Breast epithelium (tissue), 4 donors: ENCODE data around the gene APOF. TPM values are rescaled to one million over a fixed set of nuclear protein-coding genes. Genes with fewer than 3 reads are reported as not detected.
"Not testable (repeated sequence)": the region's sequence is repeated elsewhere in the genome, so short reads cannot be mapped to it uniquely, and the experiment has no call there.

ENCODE experiments used
- DNase-seq, 2 donors: peaks; one replicate each; pipeline ENCODE4 v3.0.0-alpha.2; 2019; ENCODE audit warnings: low spot score in 2 of 2
- H3K27ac ChIP-seq, 2 donors: fragments of 200-600 bp; sonication (generic) in 1 of 2; one replicate each; pipeline ENCODE4 v1.5.1; 2016 to 2019; ENCODE audit warnings: mild to moderate bottlenecking in 1 of 2
- H3K27me3 ChIP-seq, 2 donors: fragments of 200-600 bp; sonication (generic) in 1 of 2; one replicate each; pipeline versions ENCODE4 v1.5.1 to v1.6.0; 2017 to 2019; ENCODE audit warnings: control low read depth in 1 of 2, mild to moderate bottlenecking in 1 of 2
- H3K36me3 ChIP-seq: fragments of 200-600 bp; one replicate; pipeline ENCODE4 v1.5.1; 2019
- H3K4me1 ChIP-seq, 2 donors: fragments of 200-600 bp; sonication (generic); one replicate each; pipeline ENCODE4 v1.5.1; 2016 to 2019; ENCODE audit warnings: control low read depth in 1 of 2
- H3K4me3 ChIP-seq, 3 donors: fragments of 200-600 bp; sonication (generic); 1 replicate in 2 of 3; 2 replicates in 1 of 3; pipeline ENCODE4 v1.5.1; 2016 to 2019; ENCODE audit warnings: mild to moderate bottlenecking in 3 of 3, moderate library complexity in 2 of 3
- H3K9me3 ChIP-seq, 2 donors: fragments of 200-600 bp; sonication (generic) in 1 of 2; one replicate each; pipeline ENCODE4 v1.5.1; 2016 to 2019; ENCODE audit warnings: control low read depth in 1 of 2
- CTCF ChIP-seq, 3 donors: fragments of 450-650 bp; IDR thresholded peaks; one replicate each; pipeline ENCODE4 v1.5.1; 2016 to 2017; ENCODE audit warnings: antibody characterized with exemption in 3 of 3, mild to moderate bottlenecking in 3 of 3, moderate library complexity in 3 of 3
- POLR2A ChIP-seq: fragments of 450-650 bp; IDR thresholded peaks from one replicate; pipeline ENCODE4 v1.6.1; 2016; ENCODE audit warnings: antibody characterized with exemption, mild to moderate bottlenecking, moderate library complexity
- POLR2AphosphoS5 ChIP-seq, 3 donors: sonication (generic); formaldehyde crosslinking; IDR thresholded peaks; one replicate each; pipeline ENCODE4 v1.6.1; 2017; ENCODE audit warnings: antibody characterized with exemption in 3 of 3
- intact Hi-C: fragments of 100-400 bp; cut with DNase I; formaldehyde crosslinking; loops from one replicate; pipeline ENCODE4 v1.15.1; 2023; ENCODE audit warnings: low total_unique reads
- total RNA-seq, 3 donors: library from RNA; depleted of rRNA; stranded (reverse); fragments of >200 nt; gene quantifications; one replicate each; pipeline ENCODE4 v1.1.0, GENCODE V29; 2016

The APOF gene
- total RNA-seq, 3 donors from 2014 or later, result not detected

GRCh38 chr12:56333197-56333678 is 29.4 kb downstream of the APOF start:
- intact Hi-C loops, result no loop called here
- H3K4me3 ChIP-seq, result peak overlapping the region; percentile 50 to 65 (median 60)

GRCh38 chr12:56332512-56333196 is 30.0 kb downstream of the APOF start:
- no peaks in the 10 kb centered on the region for H3K27me3 ChIP-seq
- TF ChIP-seq POLR2A, result no peak
- intact Hi-C loops, result no loop called here
- H3K4me1 ChIP-seq, result no peaks in the 10 kb centered on the region
- H3K4me3 ChIP-seq, result peak overlapping the region; percentile 50 to 65 (median 60)
- peak overlapping the region; percentile 91 to 97 for H3K27ac ChIP-seq
- no peak for DNase-seq
- H3K36me3 ChIP-seq, result no peaks in the 10 kb centered on the region
- no peaks in the 10 kb centered on the region for H3K9me3 ChIP-seq

More at GRCh38 chr12:56333197-56333678, 29.4 kb downstream of the APOF start:
- Histone ChIP-seq H3K36me3 (no peaks in the 10 kb centered on the region), H3K4me1 (no peaks in the 10 kb centered on the region), H3K27ac (peak overlapping the region; percentile 91 to 97), H3K9me3 (no peaks in the 10 kb centered on the region), H3K27me3 (no peaks in the 10 kb centered on the region)
- TF ChIP-seq POLR2A, result no peak
- no peak for TF ChIP-seq CTCF (IDR thresholded peaks at IDR 0.05)
- TF ChIP-seq POLR2AphosphoS5 (IDR thresholded peaks at IDR 0.05), result no peak
- no peak for DNase-seq

- intact Hi-C loops, result no loop called here
- H3K4me1 ChIP-seq, result no peaks in the 10 kb centered on the region
- H3K4me3 ChIP-seq, result no peak overlapping the region
- no peak for DNase-seq
- H3K27ac ChIP-seq, result no peak overlapping the region
- no peaks in the 10 kb centered on the region for H3K27me3 ChIP-seq
- TF ChIP-seq POLR2AphosphoS5 (IDR thresholded peaks at IDR 0.05) (no peak), POLR2A (no peak), CTCF (IDR thresholded peaks at IDR 0.05) (no peak)
- no peaks in the 10 kb centered on the region for H3K9me3 ChIP-seq
- no peaks in the 10 kb centered on the region for H3K36me3 ChIP-seq
Measured at GRCh38 chr12:56330936-56331490, 31.6 kb downstream of the APOF start.

- intact Hi-C loops, result no loop called here
- Histone ChIP-seq H3K4me3 (no peak overlapping the region), H3K27ac (no peak overlapping the region), H3K9me3 (no peaks in the 10 kb centered on the region), H3K4me1 (no peaks in the 10 kb centered on the region), H3K36me3 (peaks cover 22% of the 10 kb centered on the region), H3K27me3 (no peaks in the 10 kb centered on the region)
- DNase-seq, result no peak
- no peak for TF ChIP-seq POLR2A
Measured at GRCh38 chr12:56326533-56326932, 36.1 kb downstream of the APOF start.

- intact Hi-C loops, result no loop called here
- H3K4me3 ChIP-seq, result no peak overlapping the region
- H3K4me1 ChIP-seq, result no peaks in the 10 kb centered on the region
- no peaks in the 10 kb centered on the region for H3K9me3 ChIP-seq
- no peak for DNase-seq
- TF ChIP-seq POLR2A (no peak), CTCF (IDR thresholded peaks at IDR 0.05) (no peak), POLR2AphosphoS5 (IDR thresholded peaks at IDR 0.05) (no peak)
- H3K36me3 ChIP-seq, result peaks cover 22% of the 10 kb centered on the region
- no peak overlapping the region for H3K27ac ChIP-seq
- H3K27me3 ChIP-seq, result no peaks in the 10 kb centered on the region
Measured at GRCh38 chr12:56326126-56326525, 36.5 kb downstream of the APOF start.

- peaks cover 22% of the 10 kb centered on the region for H3K36me3 ChIP-seq
- intact Hi-C loops, result no loop called here
- no peak for TF ChIP-seq CTCF (IDR thresholded peaks at IDR 0.05)
- no peak for TF ChIP-seq POLR2AphosphoS5 (IDR thresholded peaks at IDR 0.05)
- TF ChIP-seq POLR2A, result no peak
Measured at GRCh38 chr12:56324206-56324605, 38.5 kb downstream of the APOF start.

GRCh38 chr12:56321610-56322009 is 41.0 kb downstream of the APOF start:
- intact Hi-C loops, result not testable (repeated sequence)

More at GRCh38 chr12:56324206-56324605, 38.5 kb downstream of the APOF start:
- no peak for DNase-seq
- Histone ChIP-seq H3K4me3 (no peak overlapping the region), H3K27me3 (no peaks in the 10 kb centered on the region), H3K27ac (no peak overlapping the region), H3K4me1 (no peaks in the 10 kb centered on the region), H3K9me3 (no peaks in the 10 kb centered on the region)

More at GRCh38 chr12:56321610-56322009, 41.0 kb downstream of the APOF start:
- not testable (repeated sequence) for H3K9me3 ChIP-seq, H3K27me3 ChIP-seq, H3K4me3 ChIP-seq, DNase-seq, H3K27ac ChIP-seq, H3K4me1 ChIP-seq
- H3K36me3 ChIP-seq, result peaks cover 22% of the 10 kb centered on the region
